ENCODE data around the gene CDH4. TPM values are rescaled to one million over a fixed set of nuclear protein-coding genes. Genes with fewer than 3 reads are reported as not detected.

Gene CDH4
- total RNA-seq, 2 donors from 2014 or later, result not detected

DNA sequence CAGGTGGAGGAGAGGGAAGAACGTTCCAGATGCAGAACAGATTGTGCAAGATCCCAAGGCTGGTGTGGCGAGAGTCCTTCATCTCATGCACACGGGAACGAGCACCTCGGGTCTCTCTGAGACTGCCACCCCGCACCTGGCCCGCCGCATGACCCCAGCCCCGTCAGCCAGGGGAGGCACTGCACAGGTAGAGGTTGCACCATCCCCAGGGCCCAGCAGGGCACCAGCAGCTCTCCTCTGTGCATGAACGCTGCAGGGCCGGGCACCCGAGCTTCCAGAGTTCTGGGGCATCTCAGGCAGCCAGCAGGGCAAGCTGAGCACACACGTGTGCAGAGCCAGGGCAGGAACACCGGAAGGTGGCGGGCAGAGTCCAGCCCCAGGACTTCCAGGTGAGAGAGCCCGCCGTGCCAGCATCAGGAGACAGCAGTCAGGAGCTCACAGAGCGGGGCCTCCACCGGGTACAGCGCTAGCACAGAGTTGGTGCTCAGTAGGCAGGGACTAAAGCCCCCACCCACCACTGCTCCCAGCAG lies 620.4 kb downstream of the CDH4 start:
- TF ChIP-seq, protein P1, sequence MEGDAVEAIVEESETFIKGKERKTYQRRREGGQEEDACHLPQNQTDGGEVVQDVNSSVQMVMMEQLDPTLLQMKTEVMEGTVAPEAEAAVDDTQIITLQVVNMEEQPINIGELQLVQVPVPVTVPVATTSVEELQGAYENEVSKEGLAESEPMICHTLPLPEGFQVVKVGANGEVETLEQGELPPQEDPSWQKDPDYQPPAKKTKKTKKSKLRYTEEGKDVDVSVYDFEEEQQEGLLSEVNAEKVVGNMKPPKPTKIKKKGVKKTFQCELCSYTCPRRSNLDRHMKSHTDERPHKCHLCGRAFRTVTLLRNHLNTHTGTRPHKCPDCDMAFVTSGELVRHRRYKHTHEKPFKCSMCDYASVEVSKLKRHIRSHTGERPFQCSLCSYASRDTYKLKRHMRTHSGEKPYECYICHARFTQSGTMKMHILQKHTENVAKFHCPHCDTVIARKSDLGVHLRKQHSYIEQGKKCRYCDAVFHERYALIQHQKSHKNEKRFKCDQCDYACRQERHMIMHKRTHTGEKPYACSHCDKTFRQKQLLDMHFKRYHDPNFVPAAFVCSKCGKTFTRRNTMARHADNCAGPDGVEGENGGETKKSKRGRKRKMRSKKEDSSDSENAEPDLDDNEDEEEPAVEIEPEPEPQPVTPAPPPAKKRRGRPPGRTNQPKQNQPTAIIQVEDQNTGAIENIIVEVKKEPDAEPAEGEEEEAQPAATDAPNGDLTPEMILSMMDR (IDR thresholded peaks at IDR 0.05), result no peak
- Histone ChIP-seq H3K27me3 (replicated peaks; ENCODE audit: insufficient read depth) (no peaks in the 10 kb centered on the region), H3K4me3 (no peak overlapping the region), H3K36me3 (no peaks in the 10 kb centered on the region), H3K9me3 (no peaks in the 10 kb centered on the region), H3K4me1 (ENCODE audit: control insufficient read depth in 1 of 2, low read depth in 2 of 2) (no peaks in the 10 kb centered on the region), H3K27ac (no peak overlapping the region)
- DNase-seq (ENCODE audit: low spot score), result no peak
- no peak for ATAC-seq (ENCODE audit: insufficient number of reproducible peaks, low FRiP score, low read depth)

DNA sequence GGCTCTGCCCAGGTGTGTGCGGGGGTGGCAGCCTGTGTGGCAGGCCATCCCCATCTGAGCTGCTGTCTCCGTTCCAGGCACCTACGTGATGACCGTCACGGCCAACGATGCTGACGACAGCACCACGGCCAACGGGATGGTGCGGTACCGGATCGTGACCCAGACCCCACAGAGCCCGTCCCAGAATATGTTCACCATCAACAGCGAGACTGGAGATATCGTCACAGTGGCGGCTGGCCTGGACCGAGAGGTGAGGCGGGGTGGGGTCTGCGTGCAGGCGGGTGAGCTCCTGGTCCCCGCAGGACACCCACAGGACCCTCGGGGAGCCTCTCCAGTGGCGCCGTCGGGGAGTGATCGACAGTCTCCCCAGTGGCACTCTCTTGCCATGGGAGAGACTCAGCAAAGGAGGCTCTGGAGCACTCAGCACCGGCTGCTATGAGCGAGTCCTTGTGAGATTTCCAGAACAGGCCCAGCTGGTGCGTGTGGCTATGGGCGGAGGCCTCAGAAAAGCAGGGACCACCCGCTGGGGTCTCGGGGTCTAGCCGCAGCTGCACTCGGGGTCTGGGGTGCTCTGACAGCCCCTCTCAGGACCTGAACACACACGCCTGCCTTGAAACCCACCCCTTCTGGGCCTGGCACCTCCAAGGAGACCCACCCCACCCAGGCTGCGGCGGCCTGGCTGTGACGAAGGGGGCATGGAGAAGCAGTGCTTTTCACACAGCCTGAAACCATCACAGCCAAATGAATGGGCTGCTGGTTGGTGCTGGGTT lies 621.8 kb downstream of the CDH4 start:
- H3K36me3 ChIP-seq, result no peaks in the 10 kb centered on the region
- no peak overlapping the region for H3K4me3 ChIP-seq
- H3K27me3 ChIP-seq (replicated peaks; ENCODE audit: insufficient read depth), result no peaks in the 10 kb centered on the region
- H3K27ac ChIP-seq, result no peak overlapping the region
- no peaks in the 10 kb centered on the region for H3K4me1 ChIP-seq (ENCODE audit: control insufficient read depth in 1 of 2, low read depth in 2 of 2)
- TF ChIP-seq, protein P1 (IDR thresholded peaks at IDR 0.05), result no peak
- H3K9me3 ChIP-seq, result no peaks in the 10 kb centered on the region
- DNase-seq (ENCODE audit: low spot score) (no peak), ATAC-seq (ENCODE audit: insufficient number of reproducible peaks, low FRiP score, low read depth) (no peak)

DNA sequence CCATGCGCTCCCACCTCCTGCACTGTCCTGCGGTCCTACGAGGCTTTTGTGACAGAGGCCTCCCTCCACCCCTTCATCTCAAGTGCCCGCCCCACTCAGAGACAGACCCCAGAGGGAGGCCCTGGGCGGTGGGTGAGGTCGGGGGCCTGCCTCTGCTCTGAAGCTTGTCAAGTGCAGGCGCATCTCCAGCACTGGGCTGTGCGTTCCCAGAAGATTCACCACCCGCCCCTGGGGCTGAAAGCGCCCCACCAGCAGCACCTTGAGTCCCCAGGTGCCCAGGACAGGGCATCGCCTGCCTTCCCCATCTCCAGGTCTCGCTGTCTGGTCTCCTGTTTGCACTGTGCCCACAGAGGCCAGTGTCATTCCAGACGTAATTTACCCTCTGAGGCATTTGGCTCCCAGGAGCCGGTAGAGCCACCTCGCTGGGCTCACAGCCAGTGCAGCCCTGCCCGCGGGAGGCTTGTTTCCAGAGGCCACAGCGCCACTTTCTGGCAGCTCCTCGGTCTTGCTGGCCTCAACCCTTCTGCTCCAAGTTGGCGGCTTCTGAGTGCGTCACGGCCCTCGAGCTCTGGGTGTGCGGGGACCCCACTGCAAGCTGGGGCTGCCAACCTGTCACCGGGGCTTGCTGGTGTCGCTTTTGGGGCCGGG lies 622.5 kb downstream of the CDH4 start:
- no peaks in the 10 kb centered on the region for H3K9me3 ChIP-seq
- no peaks in the 10 kb centered on the region for H3K4me1 ChIP-seq (ENCODE audit: control insufficient read depth in 1 of 2, low read depth in 2 of 2)
- H3K27ac ChIP-seq, result no peak overlapping the region
- H3K27me3 ChIP-seq (replicated peaks; ENCODE audit: insufficient read depth), result no peaks in the 10 kb centered on the region
- no peak overlapping the region for H3K4me3 ChIP-seq
- ATAC-seq (ENCODE audit: insufficient number of reproducible peaks, low FRiP score, low read depth), result no peak
- H3K36me3 ChIP-seq, result no peaks in the 10 kb centered on the region
- DNase-seq (ENCODE audit: low spot score), result no peak
- TF ChIP-seq, protein P1 (IDR thresholded peaks at IDR 0.05), result no peak

DNA sequence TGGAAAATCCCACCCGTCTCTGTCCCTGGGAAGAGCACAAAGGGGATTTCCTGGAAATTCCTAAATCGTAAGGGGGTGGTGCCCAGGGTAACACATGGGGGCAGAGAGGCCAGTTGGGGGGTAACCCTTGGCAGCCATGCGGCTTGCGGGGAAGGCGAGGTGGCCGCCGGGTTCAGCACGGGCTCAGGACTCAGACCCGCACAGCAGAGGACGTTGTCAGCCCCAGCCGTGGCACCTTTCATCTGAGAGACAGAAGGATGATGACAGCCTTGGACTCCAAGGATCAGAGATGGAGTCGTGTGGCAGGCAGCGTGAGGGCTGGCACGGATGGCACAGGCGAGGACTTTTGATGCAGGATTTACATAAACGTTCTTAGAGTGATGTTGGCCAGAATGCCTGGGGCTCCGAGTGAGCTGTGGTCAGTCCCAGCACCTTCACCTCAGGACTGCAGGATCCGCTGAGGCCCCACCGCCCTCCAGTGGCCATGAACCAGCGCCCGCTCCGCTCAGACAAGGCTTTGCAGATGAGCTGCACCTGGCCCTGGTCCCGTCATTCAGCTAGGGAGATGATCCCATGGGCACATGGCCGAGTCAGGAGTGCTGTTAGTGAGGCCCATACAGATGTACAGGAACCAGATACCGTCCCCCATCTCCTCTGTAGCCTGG lies 623.3 kb downstream of the CDH4 start:
- H3K4me1 ChIP-seq (ENCODE audit: control insufficient read depth in 1 of 2, low read depth in 2 of 2), result no peaks in the 10 kb centered on the region
- no peak for DNase-seq (ENCODE audit: low spot score)
- no peak for ATAC-seq (ENCODE audit: insufficient number of reproducible peaks, low FRiP score, low read depth)
- no peak overlapping the region for H3K27ac ChIP-seq
- H3K27me3 ChIP-seq (replicated peaks; ENCODE audit: insufficient read depth), result no peaks in the 10 kb centered on the region
- TF ChIP-seq, protein P1 (IDR thresholded peaks at IDR 0.05), result no peak
- no peaks in the 10 kb centered on the region for H3K36me3 ChIP-seq
- no peak overlapping the region for H3K4me3 ChIP-seq
- no peaks in the 10 kb centered on the region for H3K9me3 ChIP-seq

DNA sequence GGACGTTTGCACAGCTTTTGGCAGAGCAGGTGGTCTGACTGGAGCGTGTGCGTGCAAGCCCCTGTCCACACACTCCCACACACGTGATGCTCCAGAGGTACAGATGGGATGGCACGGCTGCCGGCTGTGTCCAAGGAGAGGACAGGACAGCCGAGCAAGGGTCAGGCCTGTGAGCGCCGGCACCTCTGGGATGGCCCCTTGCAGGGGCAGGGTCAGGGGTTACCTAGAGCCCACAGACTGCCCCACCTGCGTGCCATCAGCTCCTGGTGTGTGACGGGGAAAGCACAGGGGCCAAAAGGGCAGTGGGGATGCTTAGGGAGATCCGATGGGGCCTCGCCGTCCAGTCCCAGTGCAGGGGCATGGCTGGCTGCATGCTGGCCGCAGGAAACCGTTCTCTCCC lies 623.9 kb downstream of the CDH4 start:
- TF ChIP-seq, protein P1 (IDR thresholded peaks at IDR 0.05), result no peak
- H3K27me3 ChIP-seq (replicated peaks; ENCODE audit: insufficient read depth), result no peaks in the 10 kb centered on the region
- H3K4me3 ChIP-seq, result no peak overlapping the region
- H3K9me3 ChIP-seq, result no peaks in the 10 kb centered on the region
- no peaks in the 10 kb centered on the region for H3K4me1 ChIP-seq (ENCODE audit: control insufficient read depth in 1 of 2, low read depth in 2 of 2)
- DNase-seq (ENCODE audit: low spot score), result no peak
- no peaks in the 10 kb centered on the region for H3K36me3 ChIP-seq
- no peak for ATAC-seq (ENCODE audit: insufficient number of reproducible peaks, low FRiP score, low read depth)
- H3K27ac ChIP-seq, result no peak overlapping the region
